Measurements from ENCODE around the gene SOX13.

DNA sequence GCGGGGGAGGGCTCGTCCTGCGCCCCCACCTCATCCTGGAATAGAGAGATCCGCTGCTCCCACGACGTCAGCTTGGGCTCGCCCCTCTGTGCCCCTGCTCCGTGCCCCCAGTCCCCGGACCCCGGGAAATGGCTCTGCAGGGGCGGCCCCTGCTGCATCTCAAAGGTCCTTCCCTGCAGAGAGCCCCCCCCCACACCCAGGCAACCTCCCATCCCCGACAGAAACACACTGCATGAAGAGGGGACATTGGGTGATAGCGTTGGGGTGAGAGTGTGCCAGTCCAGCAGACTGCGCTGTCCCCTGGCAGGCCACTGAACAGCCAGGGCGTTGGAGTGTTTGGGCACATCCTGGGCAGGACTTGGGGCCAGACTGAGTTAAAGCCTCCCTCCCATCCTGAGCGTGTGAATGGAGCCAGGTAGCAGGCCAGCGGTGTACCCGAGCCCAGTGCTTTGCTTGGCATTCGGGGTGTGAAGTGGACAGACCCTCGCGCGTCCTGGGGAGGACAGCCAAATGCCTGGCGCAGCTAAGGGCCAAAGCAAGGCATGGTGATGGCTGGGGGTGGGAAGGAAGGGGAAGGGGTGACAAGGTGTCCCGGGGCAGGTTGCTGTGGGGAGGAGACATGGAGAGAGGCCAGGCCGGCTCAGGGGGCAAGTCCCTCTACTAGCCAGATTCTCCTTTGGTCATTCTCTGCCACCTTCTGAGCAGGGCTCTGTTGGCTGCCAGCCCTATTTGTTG, 79.6 kb downstream of the SOX13 start:
- TF ChIP-seq, protein P1, sequence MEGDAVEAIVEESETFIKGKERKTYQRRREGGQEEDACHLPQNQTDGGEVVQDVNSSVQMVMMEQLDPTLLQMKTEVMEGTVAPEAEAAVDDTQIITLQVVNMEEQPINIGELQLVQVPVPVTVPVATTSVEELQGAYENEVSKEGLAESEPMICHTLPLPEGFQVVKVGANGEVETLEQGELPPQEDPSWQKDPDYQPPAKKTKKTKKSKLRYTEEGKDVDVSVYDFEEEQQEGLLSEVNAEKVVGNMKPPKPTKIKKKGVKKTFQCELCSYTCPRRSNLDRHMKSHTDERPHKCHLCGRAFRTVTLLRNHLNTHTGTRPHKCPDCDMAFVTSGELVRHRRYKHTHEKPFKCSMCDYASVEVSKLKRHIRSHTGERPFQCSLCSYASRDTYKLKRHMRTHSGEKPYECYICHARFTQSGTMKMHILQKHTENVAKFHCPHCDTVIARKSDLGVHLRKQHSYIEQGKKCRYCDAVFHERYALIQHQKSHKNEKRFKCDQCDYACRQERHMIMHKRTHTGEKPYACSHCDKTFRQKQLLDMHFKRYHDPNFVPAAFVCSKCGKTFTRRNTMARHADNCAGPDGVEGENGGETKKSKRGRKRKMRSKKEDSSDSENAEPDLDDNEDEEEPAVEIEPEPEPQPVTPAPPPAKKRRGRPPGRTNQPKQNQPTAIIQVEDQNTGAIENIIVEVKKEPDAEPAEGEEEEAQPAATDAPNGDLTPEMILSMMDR (conservative IDR thresholded peaks at IDR 0.05): no peak
- TF ChIP-seq ZFX (IDR thresholded peaks at IDR 0.05): no peak
